OCI-LY7 (cell line): Measurements from ENCODE around the gene RFX7. TPM values are rescaled to one million over a fixed set of nuclear protein-coding genes. Genes with fewer than 3 reads are reported as not detected.
A peak's percentile ranks its signal among the peaks of the same experiment; 100 is the strongest.

Experiments
- BruUV-seq: library from RNA; stranded (reverse); fragments of 400-500 nt; replicated peaks from 2 replicates; lab custom pipeline; 2021; lab: Mats Ljungman, UMichigan
- CTCF ChIA-PET: fragments of 300-600 bp; sonication (Branson Sonifier 250); formaldehyde crosslinking; loops from one replicate; lab custom pipeline; 2022; ENCODE audit warnings: antibody characterized with exemption; ENCODE audit not compliant: unreplicated experiment; lab: Charles Lee
- POLR2A ChIA-PET: fragments of 300-600 bp; sonication (Branson Sonifier 250); formaldehyde crosslinking; loops from one replicate; lab custom pipeline; 2022; ENCODE audit warnings: antibody characterized with exemption; lab: Charles Lee
- DNase-seq: peaks from one replicate; pipeline ENCODE4 v3.0.0-alpha.2; 2015; ENCODE audit warnings: low spot score
- H2AFZ ChIP-seq: fragments of 200-600 bp; sonication (generic), shearing (Covaris generic); 2 replicates; pipeline ENCODE4 v1.6.1; 2014; ENCODE audit warnings: mild to moderate bottlenecking, antibody characterized with exemption, low read length, moderate library complexity
- H3K27ac ChIP-seq: fragments of 200-600 bp; sonication (generic); 2 replicates; pipeline ENCODE4 v1.5.1; 2014; ENCODE audit warnings: mixed run types, low read depth, mild to moderate bottlenecking, moderate library complexity, low read length, inconsistent platforms; ENCODE audit not compliant: poor library complexity, severe bottlenecking
- H3K36me3 ChIP-seq: fragments of 200-600 bp; sonication (generic); 2 replicates; pipeline ENCODE4 v1.6.1; 2014; ENCODE audit warnings: mild to moderate bottlenecking, antibody characterized with exemption, low read length, moderate library complexity, mixed read lengths; ENCODE audit not compliant: insufficient read depth
- H3K4me1 ChIP-seq: fragments of 200-600 bp; sonication (generic); 2 replicates; pipeline ENCODE4 v1.5.1; 2014; ENCODE audit warnings: mild to moderate bottlenecking, low read length; ENCODE audit not compliant: insufficient read depth, poor library complexity, severe bottlenecking
- H3K4me2 ChIP-seq: fragments of 200-600 bp; sonication (generic); 2 replicates; pipeline ENCODE4 v1.6.1; 2014; ENCODE audit warnings: mild to moderate bottlenecking, low read length
- H3K4me3 ChIP-seq: fragments of 200-600 bp; sonication (generic); 2 replicates; pipeline ENCODE4 v1.5.1; 2014; ENCODE audit warnings: mild to moderate bottlenecking, low read depth, low read length; ENCODE audit not compliant: poor library complexity, severe bottlenecking
- H3K79me2 ChIP-seq: fragments of 200-600 bp; sonication (generic); 2 replicates; pipeline ENCODE4 v1.6.1; 2016; ENCODE audit warnings: low read depth, mild to moderate bottlenecking, low read length, moderate library complexity, mixed read lengths; ENCODE audit not compliant: insufficient read depth
- H3K9me2 ChIP-seq: fragments of 200-600 bp; sonication (generic); 2 replicates; pipeline ENCODE4 v1.6.1; 2016; ENCODE audit warnings: mild to moderate bottlenecking, low read length, mixed read lengths; ENCODE audit not compliant: insufficient read depth
- H3K9me3 ChIP-seq: fragments of 200-600 bp; sonication (generic); 2 replicates; pipeline ENCODE4 v1.6.1; 2014; ENCODE audit warnings: mild to moderate bottlenecking, mixed run types, low read length, mixed read lengths
- H4K20me1 ChIP-seq: fragments of 200-600 bp; sonication (generic); 2 replicates; pipeline ENCODE4 v1.6.1; 2014; ENCODE audit warnings: mild to moderate bottlenecking, antibody characterized with exemption, low read length, moderate library complexity, mixed read lengths; ENCODE audit not compliant: insufficient read depth
- EZH2phosphoT487 ChIP-seq: fragments of 200-600 bp; sonication (generic); IDR thresholded peaks from 2 replicates; pipeline ENCODE4 v1.6.1; 2018; ENCODE audit warnings: low read depth, borderline replicate concordance, mild to moderate bottlenecking, mixed run types, antibody characterized with exemption, low read length, moderate library complexity, mixed read lengths
- intact Hi-C: fragments of 100-400 bp; cut with micrococcal nuclease; formaldehyde crosslinking; loops from one replicate; pipeline ENCODE4 v1.10.0; 2022; ENCODE audit not compliant: unreplicated experiment
- small RNA-seq: library from RNA; depleted of rRNA; stranded (forward); fragments of <200 nt; gene quantifications from one replicate; pipeline ENCODE3, GENCODE V24; 2014
- total RNA-seq, 2 experiments: library from RNA; depleted of rRNA in 1 of 2; stranded (reverse); fragments of >200 nt in 1 of 2; shearing (Covaris generic) in 1 of 2; gene quantifications; 2 replicates each; pipeline ENCODE4 v1.2.3, GENCODE V29; 2014 to 2022
- TF ChIP-seq, protein P1 (sequence below): fragments of 200-600 bp; sonication (generic); conservative IDR thresholded peaks from 2 replicates; pipeline ENCODE4 v1.5.1; 2014; ENCODE audit warnings: mild to moderate bottlenecking, antibody characterized with exemption, low read length, moderate library complexity, mixed read lengths

The RFX7 gene
- total RNA-seq, 2 experiments from 2014 or later, result 10.3 to 33.9 TPM

DNA sequence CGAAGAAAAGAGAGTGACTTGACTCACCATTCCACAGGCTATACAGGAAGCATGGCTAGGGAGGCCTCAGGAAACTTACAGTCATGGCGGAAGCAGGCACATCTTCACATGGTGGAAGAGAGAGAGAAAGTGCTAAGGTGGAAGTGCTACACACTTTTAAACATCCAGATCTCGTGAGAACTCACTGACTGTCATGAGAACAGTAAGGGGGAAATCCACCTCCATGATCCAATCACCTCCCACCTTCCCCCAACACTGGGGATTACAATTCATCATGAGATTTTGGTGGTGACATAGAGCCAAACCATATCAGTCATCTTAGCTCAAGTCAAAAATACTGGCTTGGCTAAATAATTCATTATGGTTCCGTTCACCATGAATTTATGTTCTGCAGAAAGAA, 205.0 kb downstream of the RFX7 start:
- ChIA-PET CTCF (interaction anchor here (0.6 kb wide), 1 partner anchor 752 kb away, joined by 3 read pairs; no protein-coding TSS in a partner anchor), POLR2A (no interaction called here)
- Histone ChIP-seq H3K9me3 (no peaks in the 10 kb centered on the region), H3K4me3 (no peak overlapping the region), H3K4me1 (no peaks in the 10 kb centered on the region), H2AFZ (peak overlapping the region; percentile 67; the same call in 1 of the 2 replicates), H3K27ac (no peak overlapping the region), H3K36me3 (no peaks in the 10 kb centered on the region), H3K79me2 (no peaks in the 10 kb centered on the region), H3K4me2 (no peak overlapping the region), H4K20me1 (no peaks in the 10 kb centered on the region), H3K9me2 (no peaks in the 10 kb centered on the region)
- intact Hi-C loops, result no loop called here
- no TSS peak for BruUV-seq
- DNase-seq, result no peak
- no peak for TF ChIP-seq EZH2phosphoT487
- TF ChIP-seq, protein P1, sequence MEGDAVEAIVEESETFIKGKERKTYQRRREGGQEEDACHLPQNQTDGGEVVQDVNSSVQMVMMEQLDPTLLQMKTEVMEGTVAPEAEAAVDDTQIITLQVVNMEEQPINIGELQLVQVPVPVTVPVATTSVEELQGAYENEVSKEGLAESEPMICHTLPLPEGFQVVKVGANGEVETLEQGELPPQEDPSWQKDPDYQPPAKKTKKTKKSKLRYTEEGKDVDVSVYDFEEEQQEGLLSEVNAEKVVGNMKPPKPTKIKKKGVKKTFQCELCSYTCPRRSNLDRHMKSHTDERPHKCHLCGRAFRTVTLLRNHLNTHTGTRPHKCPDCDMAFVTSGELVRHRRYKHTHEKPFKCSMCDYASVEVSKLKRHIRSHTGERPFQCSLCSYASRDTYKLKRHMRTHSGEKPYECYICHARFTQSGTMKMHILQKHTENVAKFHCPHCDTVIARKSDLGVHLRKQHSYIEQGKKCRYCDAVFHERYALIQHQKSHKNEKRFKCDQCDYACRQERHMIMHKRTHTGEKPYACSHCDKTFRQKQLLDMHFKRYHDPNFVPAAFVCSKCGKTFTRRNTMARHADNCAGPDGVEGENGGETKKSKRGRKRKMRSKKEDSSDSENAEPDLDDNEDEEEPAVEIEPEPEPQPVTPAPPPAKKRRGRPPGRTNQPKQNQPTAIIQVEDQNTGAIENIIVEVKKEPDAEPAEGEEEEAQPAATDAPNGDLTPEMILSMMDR, result no peak

- CTCF ChIA-PET, result no interaction called here
Measured at GRCh38 chr15:56038015-56038414, 205.7 kb downstream of the RFX7 start.

More at GRCh38 chr15:56038015-56038414, 205.7 kb downstream of the RFX7 start:
- BruUV-seq, result no TSS peak
- Histone ChIP-seq H3K9me2 (no peaks in the 10 kb centered on the region), H3K36me3 (no peaks in the 10 kb centered on the region), H3K4me3 (no peak overlapping the region), H3K4me1 (no peaks in the 10 kb centered on the region), H3K9me3 (no peaks in the 10 kb centered on the region), H3K4me2 (no peak overlapping the region), H2AFZ (peak overlapping the region; percentile 67), H3K79me2 (no peaks in the 10 kb centered on the region), H4K20me1 (no peaks in the 10 kb centered on the region), H3K27ac (no peak overlapping the region)
- POLR2A ChIA-PET, result no interaction called here
- intact Hi-C loops, result no loop called here
- DNase-seq, result peak; percentile 12
- TF ChIP-seq, protein P1, result no peak
- TF ChIP-seq EZH2phosphoT487, result no peak

Small RNA genes lying within 50 kb of the gene (small RNA-seq; reads per million reads assigned to genes)
- not detected for gene CD24P2
- gene RNU6-1287P, result not detected

Other genes with a start within 250 kb of the RFX7 start
- gene TEX9, start 121.5 kb upstream of the RFX7 start, total RNA-seq (2014; rRNA removed; shearing (Covaris generic)), result 16.9 and 20.0 TPM in 2 replicates
- gene TEX9, start 121.5 kb upstream of the RFX7 start, total RNA-seq (2022), result 43.5 and 44.6 TPM in 2 replicates
- 1.8 and 2.9 TPM in 2 replicates for gene MNS1, start 221.3 kb upstream of the RFX7 start, total RNA-seq (2014; rRNA removed; shearing (Covaris generic))
- 1.8 and 2.8 TPM in 2 replicates for gene MNS1, start 221.3 kb upstream of the RFX7 start, total RNA-seq (2022)